Activated CD4-positive, alpha-beta T cell treated with anti-CD3 and anti-CD28 coated beads, Interleukin-2, Interleukin-6, amounts not matched to agents 100 ng/mL and 50 ng/mL, durations not matched to agents 16 hours and 8 hours (primary cell): Measurements from ENCODE around the gene RPL28.
A peak's percentile ranks its signal among the peaks of the same experiment; 100 is the strongest.
"Not testable (repeated sequence)": the region's sequence is repeated elsewhere in the genome, so short reads cannot be mapped to it uniquely, and the experiment has no call there.

Experiments used
- DNase-seq: peaks from one replicate; pipeline ENCODE4 v3.0.0-alpha.2; 2020

RPL28 gene

DNA sequence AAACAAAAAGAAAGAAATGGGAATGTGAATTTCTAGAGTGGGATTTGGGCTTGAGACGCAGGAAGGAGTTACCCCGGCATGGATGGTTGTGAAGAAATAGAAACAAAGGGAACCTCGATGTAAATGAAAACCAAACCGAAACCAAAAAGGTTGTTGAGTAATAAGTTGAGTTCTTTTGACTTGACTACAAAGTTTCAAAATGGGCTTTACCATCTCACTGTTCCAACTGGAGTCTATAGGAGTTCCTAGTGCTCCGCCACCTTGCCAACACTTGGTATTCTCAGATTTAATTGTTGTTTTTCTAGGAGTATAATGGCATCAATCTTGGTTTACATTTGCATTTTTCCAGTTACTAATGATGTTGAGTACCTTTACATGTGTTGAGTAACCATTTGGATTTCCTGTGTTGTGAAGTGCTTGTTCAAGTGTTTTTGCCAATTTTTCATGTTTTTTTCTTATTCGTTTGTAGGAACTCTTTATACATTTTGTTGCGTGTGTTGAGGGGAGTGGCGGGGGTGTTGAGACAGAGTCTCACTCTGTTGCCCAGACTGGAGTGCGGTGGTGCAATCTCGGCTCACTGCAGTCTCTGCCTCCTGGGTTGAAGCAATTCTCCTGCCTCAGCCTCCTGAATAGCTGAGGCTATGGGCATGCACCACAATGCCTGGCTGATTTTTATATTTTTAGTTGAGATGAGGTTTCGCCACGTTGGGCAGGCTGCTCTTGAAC is 12.6 kb downstream of the RPL28 start:
- peak; percentile 66 for DNase-seq

DNA sequence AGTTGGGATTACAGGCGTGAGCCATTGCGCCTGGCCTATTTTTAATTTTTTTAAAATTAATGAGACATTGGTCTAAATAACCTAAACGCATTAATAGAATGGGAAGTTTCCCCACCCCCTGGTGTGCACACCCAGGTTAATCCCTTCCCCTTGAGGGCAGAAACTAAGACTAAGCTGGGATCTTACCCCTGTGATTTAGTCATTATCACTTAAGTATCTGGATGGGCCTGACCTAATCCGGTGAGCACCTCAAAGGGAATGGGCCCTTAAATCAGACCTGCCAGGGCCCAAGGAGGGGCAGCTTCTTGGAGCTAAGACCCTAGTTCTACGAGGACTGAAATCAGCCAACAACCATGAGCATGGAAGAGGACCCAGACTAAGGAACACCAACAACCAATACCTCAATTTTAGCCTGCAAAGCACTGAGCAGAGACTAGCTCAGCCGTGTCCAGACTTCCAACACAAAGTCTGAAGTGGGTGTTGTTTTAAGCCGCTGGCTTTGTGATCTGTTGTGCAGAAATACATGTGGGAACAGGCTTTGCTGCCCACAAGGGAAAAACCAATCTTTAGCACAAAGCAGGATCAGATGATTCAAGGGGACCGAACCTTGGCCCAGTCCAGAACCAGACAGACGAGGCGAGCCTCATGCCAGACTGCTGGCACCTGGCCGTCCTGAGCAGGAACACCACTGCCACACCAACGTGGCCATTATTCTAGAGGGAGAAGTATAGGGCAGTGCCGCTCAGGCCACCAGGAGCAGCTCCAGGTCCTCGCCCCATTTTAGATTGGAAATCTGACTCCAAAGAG is 14.8 kb downstream of the RPL28 start:
- DNase-seq, result no peak

GRCh38 chr19:55401390-55401789 is 15.7 kb downstream of the RPL28 start:
- DNase-seq, result not testable (repeated sequence)

GRCh38 chr19:55402509-55402908 is 16.8 kb downstream of the RPL28 start:
- DNase-seq, result no peak

- DNase-seq, result no peak
Measured at GRCh38 chr19:55405638-55406037, 19.9 kb downstream of the RPL28 start.

GRCh38 chr19:55406091-55406825 is 20.5 kb downstream of the RPL28 start:
- no peak for DNase-seq

- no peak for DNase-seq
Measured at GRCh38 chr19:55406826-55407549, 21.3 kb downstream of the RPL28 start.

DNA sequence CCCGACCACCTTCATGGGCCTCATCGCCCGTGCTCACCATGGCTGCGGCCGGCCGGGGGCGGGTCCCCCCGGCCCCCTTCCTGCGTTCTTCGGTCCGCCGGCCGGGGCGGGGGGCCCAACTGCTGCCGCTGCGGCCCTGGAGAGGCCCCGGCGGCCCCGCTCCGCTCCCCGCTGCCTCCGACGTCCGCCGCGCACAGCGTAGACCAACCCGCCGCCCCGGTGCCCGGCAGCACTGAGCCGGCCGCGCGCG is 21.7 kb downstream of the RPL28 start, which contains the start of gene UBE2S:
Gene UBE2S (minus strand): TSS at position 239 of the 250 bp plus-strand sequence. CDS start 199 bp downstream, at position 40.
- not testable (repeated sequence) for DNase-seq

GRCh38 chr19:55407800-55408532 is 22.2 kb downstream of the RPL28 start:
- DNase-seq, result peak; percentile 98

GRCh38 chr19:55408533-55408872 is 22.8 kb downstream of the RPL28 start:
- no peak for DNase-seq

DNA sequence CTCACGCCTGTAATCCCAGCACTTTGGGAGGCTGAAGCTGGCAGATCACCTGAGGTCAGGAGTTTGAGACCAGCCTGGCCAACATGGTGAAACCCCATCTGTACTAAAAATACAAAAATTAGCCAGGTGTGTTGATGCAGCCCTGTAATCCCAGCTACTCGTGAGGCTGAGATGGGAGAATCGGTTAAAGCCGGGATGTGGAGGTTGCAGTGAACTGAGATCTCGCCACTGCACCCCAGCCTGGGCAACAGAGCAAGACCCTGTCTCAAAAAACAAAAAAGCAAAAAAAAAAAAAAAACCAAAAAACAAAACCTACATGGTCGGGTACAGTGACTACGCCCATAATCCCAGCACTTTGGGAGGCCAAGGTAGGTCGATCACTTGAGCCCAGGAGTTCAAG is 23.4 kb downstream of the RPL28 start:
- not testable (repeated sequence) for DNase-seq

- DNase-seq, result no peak
Measured at GRCh38 chr19:55410168-55410567, 24.4 kb downstream of the RPL28 start.

DNA sequence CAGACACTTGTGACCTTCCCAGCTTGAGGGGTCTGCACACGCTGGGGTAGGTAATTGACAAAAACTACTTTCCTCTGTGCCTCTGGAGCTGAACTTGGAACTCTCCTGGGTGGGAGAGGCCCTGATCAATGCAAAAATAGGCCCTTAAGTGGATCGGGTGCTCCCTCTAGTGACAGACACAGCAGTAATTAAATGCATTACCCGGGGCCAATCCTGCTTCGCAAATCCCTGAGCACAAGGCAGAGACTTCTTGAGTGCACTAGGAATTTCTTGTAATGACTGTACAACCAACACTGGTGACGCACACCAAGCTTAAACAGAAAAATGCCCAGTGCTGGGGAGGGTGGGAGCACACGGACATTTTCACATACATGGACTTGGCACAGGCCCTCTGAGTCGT is 32.5 kb downstream of the RPL28 start:
- peak; percentile 70 for DNase-seq

- no peak for DNase-seq
Measured at GRCh38 chr19:55419103-55419502, 33.4 kb downstream of the RPL28 start.

GRCh38 chr19:55419624-55420236 is 34.0 kb downstream of the RPL28 start:
- no peak for DNase-seq

- DNase-seq, result peak; percentile 22
Measured at GRCh38 chr19:55421281-55421680, 35.5 kb downstream of the RPL28 start.

DNA sequence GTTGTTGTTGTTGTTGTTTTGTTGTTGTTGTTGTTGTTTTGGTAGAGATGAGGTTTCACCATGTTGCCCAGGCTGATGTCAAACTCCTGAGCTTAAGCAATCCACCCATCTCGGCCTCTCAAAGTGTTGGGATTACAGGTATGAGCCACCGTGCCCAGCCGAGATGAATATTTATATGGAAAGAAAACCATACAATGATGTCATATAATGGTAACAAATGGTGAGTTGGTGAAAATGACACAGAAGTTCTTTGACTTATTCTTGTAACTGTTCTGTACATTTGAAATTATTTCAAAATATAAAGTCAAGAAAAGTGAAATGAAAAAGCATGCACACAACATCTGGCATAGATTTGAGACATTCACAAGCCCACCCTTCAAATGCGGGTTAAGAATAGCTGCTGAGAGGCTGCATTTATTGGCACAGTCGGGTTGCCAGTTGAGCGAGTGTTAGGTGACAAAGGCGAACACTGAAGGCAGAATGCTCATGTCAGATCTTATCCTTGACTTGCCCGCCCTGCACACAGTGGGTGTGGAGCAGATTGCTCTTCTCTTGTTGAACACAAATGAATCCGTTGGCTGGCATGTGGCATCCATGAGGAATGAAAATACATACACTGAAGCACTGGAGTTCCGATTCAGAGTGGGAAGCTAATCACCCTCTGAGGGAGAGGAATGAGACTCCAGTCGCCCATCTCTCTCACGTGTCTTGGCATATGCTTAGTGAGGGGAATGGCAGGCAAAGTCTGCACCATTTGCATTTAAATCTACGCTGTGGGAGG is 37.7 kb downstream of the RPL28 start:
- no peak for DNase-seq

DNA sequence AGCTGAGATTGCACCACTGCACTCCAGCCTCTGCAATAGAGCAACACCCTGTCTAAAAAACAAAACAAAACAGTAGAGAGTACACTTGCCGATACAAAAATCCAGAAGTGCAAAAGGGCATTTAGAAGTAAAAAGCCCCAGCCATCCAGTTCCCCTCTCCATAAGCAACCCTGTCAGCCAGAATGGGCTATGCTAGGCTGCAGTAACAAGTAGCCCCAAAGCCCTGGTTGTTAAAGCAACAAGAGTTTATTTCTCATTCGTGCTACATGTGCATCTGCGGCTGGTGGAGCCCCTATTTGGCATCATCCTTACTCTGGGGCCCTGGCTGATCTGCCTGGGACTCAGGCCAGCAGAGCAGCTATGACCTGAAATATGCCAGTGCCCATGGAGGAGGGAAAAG is 38.8 kb downstream of the RPL28 start:
- no peak for DNase-seq

GRCh38 chr19:55426042-55426441 is 40.3 kb downstream of the RPL28 start:
- DNase-seq, result no peak

- DNase-seq, result no peak
Measured at GRCh38 chr19:55431183-55431582, 45.5 kb downstream of the RPL28 start.
